RPMI7951 (cell line): ENCODE measurements around the gene STRN4. TPM values are rescaled to one million over a fixed set of nuclear protein-coding genes. Genes with fewer than 3 reads are reported as not detected.
"Not testable (repeated sequence)": the region's sequence is repeated elsewhere in the genome, so short reads cannot be mapped to it uniquely, and the experiment has no call there.

Experiments
- DNase-seq: peaks from one replicate; pipeline ENCODE4 v3.0.0-alpha.2; 2012; ENCODE audit warnings: low read depth
- total RNA-seq: library from RNA; depleted of rRNA; stranded (reverse); fragments of >200 nt; shearing (Covaris generic); gene quantifications from 2 replicates; pipeline ENCODE4 v1.2.3, GENCODE V29; 2014

Gene STRN4
- total RNA-seq, 1 experiment from 2014 or later: 33.6 TPM

DNA sequence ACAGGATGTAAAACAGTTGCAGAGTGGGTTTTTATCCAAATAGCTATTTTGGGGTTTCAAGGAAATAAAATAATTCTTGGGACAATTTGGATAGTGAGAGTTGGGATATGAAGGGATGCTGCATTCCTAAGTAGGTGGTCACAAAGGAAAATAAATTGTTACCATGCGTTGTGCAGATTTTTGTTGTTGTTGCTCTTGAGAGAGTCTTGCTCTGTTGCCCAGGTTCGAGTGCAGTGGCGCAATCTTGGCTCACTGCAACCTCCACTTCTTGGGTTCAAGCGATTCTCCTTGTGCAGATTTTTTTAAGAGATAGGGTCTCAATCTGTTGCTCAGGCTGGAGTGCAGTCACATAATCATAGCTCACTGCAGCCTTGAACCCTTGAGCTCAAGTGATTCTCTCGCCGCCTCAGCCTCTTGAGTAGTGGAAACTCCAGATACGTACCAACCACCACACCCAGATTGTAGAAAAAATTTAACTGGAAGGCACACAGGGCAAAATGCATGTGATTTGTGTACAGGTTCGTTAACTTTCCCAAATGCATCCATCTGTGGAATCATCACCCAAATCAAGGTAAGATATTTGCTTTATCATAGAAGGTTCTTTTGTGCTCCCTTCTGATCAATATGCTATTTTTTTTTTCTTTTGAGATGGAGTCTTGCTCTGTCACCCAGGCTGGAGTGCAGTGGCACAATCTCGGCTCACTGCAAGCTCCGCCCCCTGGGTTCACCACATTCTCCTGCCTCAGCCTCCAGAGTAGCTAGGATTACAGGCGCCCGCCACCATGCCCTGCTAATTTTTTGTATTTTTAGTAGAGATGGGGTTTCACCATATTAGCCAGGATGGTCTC is 26.1 kb upstream of the STRN4 start:
- DNase-seq: no peak

DNA sequence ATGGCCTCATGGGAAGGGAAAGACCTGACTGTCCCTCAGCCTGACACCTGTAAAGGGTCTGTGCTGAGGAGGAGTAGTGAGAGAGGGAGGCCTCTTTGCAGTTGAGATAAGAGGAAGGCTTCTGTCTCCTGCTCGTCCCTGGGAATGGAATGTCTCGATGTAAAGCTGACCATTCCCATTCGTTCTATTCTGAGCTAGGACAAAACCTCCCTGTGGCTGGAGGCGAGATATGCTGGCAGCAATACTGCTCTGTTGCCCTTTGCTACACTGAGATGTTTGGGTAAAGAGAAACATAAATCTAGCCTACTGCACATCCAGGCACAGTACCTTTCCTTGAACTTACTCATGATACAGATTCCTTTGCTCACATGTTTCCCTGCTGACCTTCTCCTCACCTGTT is 22.5 kb upstream of the STRN4 start:
- peak; percentile 32 for DNase-seq

- DNase-seq: peak; percentile 48
These were observed 20.5 kb upstream of the STRN4 start for GRCh38 chr19:46766569-46767317.

DNA sequence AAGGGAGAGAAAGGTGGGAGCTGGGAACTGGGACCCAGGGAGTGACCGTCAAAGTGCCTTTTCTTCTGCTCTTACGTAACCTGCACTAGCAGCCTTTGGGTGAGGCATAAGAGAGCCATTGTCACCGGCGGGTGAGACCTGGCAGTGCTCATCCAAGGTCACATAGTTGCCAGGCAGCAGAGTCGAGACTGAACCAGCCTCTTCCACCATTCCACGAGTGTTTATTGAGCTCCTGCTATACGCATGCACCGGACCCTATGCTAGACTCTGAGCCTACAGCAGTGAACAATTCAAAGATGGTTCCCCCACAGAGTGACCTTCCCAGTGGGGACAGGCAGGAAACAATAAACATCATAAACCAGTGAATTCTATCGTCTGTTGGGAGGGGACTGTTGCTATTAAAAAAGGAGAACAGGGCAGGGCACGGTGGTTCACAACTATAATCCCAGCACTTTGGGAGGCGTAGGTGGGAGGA is 18.6 kb upstream of the STRN4 start:
- DNase-seq: no peak

DNA sequence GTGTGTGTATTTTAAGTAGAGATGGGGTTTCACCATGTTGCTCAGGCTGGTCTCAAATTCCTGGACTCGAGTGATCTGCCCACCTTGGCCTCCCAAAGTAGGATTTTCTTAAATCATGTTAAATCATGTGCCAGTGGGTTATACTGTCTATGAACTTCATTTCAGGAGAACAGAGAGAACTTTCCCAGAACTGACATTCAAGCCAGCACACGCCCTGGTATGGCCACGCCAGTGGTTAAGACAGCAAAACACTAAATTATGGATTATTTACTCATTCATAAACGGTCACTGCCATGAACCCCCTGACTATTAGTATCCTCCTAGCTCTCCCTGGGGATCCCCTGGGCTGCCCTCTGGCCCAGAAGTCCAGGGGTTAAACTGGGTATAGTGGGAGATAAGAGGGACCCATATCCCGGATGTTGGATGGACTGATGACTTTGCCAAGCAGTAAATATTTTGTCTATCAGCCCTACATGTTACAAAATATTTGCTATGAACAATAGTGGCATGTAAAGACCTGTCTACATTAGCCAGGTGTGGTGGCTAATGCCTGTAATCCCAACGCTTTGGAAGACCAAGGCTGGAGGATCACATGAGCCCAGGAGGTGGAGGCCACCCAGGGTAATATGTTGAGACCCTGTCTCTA is 16.1 kb upstream of the STRN4 start:
- no peak for DNase-seq

DNA sequence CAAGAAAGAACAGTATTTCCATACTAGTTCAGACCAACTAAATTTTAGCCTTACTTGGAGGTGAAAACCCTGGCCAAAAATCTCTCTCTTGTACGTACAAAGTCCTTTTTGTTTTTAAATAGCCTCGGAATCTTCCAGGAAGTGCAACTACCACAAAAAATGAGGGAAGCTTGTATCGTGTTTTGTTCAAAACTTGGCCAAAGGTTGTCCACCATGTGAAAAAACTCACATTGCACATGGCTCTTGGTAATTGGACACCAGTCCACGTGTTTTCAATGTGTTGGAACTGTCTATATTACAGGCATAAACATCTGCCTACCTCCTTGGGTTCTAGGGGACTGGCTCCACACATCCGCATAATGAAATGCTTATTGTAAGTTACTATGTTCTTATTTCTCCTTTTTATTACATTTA is 15.2 kb upstream of the STRN4 start:
- peak; percentile 66 for DNase-seq

DNA sequence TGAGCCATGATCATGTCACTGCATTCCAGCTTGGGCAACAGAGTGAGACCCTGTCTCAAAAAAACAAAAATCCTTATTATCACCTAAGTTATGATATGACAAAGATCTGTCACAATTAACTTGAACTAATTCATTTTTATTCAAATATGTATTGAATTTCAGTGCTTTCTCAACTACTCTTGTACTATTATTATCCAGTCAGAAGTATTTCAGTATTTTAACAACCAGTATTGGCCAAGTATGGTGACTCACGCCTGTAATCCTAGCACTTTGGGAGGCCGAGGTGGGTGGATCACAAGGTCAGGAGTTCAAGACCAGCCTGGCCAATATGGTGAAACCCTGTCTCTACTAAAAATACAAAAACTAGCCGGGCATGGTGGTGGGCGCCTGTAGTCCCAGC is 14.6 kb upstream of the STRN4 start:
- DNase-seq: not testable (repeated sequence)

- DNase-seq: no peak
These were observed 14.1 kb upstream of the STRN4 start for GRCh38 chr19:46760363-46760762.

DNA sequence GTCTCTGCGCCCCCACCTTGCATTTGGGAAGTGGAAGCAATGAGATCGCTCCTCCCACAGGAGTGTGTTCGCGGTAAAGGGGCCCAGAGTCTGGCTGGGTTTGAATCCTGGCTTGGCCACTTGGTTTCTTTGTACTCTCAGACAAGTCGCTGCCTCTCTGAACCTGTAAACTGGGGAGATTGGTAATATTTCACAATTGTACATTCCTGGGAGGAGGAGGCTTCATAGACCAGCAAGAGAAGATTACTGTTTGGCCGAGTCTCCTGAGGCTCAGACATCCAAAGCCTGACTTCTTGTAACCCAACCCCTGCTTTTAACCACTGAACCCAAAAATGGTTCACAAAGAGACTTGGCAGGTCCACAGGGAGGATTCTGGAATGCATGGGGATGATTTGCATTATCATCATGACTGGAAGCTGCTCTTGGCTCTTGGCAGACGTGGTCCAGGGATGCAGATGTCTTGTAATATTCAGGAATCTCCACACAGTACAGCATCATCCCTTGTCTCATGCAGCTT is 13.6 kb upstream of the STRN4 start:
- peak; percentile 70 for DNase-seq

GRCh38 chr19:46759206-46759605 is 13.0 kb upstream of the STRN4 start:
- DNase-seq: no peak

DNA sequence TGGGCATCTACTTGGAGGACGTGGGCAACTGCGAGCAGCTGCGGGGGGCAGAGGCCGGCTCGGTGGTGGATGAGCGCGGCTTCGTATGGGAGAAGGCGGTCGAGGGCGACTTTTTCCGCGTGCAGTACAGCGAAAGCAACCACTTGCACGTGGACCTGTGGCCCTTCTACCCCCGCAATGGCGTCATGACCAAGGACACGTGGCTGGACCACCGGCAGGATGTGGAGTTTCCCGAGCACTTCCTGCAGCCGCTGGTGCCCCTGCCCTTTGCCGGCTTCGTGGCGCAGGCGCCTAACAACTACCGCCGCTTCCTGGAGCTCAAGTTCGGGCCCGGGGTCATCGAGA is 10.3 kb upstream of the STRN4 start:
- no peak for DNase-seq

DNA sequence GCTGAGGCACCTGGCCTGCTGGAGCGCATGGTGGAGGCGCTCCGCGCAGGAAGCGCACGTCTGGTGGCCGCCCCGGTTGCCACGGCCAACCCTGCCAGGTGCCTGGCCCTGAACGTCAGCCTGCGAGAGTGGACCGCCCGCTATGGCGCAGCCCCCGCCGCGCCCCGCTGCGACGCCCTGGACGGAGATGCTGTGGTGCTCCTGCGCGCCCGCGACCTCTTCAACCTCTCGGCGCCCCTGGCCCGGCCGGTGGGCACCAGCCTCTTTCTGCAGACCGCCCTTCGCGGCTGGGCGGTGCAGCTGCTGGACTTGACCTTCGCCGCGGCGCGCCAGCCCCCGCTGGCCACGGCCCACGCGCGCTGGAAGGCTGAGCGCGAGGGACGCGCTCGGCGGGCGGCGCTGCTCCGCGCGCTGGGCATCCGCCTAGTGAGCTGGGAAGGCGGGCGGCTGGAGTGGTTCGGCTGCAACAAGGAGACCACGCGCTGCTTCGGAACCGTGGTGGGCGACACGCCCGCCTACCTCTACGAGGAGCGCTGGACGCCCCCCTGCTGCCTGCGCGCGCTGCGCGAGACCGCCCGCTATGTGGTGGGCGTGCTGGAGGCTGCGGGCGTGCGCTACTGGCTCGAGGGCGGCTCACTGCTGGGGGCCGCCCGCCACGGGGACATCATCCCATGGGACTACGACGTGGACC is 9.7 kb upstream of the STRN4 start:
- DNase-seq: no peak

DNA sequence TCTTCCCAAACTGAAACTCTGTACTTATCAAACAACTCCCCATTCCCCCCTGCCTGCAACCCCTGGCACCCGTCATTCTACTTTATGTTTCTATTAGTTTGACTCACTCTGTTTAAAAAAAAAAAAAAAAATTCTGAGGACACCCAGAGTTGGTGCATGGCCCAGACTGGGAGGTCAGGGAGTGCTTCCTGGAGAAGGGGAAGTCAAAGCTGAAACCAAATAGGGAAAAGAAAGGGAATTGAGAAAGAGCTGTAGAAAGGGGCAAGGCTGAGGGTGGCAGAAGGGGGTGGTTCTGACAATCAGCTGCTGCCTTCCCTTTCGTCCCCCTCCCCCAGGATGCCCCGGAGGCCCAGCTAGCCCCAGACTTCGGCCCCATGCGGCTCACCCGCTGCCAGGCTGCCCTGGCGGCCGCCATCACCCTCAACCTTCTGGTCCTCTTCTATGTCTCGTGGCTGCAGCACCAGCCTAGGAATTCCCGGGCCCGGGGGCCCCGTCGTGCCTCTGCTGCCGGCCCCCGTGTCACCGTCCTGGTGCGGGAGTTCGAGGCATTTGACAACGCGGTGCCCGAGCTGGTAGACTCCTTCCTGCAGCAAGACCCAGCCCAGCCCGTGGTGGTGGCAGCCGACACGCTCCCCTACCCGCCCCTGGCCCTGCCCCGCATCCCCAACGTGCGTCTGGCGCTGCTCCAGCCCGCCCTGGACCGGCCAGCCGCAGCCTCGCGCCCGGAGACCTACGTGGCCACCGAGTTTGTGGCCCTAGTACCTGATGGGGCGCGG is 9.0 kb upstream of the STRN4 start:
- DNase-seq: no peak

GRCh38 chr19:46753420-46754155 is 7.3 kb upstream of the STRN4 start:
- DNase-seq: peak; percentile 42

DNA sequence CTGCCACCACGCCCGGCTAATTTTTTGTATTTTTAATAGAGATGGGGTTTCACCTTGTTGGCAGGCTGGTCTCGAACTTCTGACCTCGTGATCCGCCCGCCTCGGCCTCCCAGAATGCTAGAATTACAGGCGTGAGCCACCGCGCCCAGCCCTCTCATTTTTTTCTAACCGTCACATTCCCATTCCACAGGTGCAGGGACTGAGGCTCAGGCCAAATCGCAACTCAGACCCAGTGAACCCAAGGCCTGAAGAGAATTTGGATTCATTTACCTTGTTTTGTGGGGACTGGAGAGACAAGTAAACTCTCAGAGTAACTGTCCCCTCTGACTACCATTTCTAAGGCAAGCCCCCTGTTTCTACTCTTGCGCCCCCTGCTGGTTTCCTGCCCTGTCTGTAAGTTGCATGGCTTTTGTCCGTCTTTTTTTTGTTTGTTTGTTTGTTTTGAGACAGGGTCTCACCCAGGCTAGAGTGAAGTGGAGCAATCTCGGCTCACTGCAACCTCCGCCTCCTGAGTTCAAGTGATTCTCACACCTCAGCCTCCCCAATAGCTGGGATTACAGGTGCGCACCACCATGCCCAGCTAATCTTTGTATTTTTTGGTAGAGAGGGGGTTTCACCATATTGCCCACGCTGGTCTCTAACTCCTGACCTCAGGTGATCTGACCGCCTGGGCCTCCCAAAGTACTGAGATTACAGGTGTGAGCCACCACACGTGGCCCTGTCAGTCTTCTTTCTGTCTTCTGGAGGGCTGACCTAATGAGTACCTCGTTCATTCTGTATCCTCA is 2.3 kb upstream of the STRN4 start:
- DNase-seq: peak; percentile 59

GRCh38 chr19:46745521-46746280 is 549 bp downstream of the STRN4 start, which contains the start of gene FKRP:
Gene FKRP, plus strand, starts transcription at chr19:46746057. Its CDS starts 9,394 bp downstream, at chr19:46755451.
- DNase-seq: peak; percentile 26

DNA sequence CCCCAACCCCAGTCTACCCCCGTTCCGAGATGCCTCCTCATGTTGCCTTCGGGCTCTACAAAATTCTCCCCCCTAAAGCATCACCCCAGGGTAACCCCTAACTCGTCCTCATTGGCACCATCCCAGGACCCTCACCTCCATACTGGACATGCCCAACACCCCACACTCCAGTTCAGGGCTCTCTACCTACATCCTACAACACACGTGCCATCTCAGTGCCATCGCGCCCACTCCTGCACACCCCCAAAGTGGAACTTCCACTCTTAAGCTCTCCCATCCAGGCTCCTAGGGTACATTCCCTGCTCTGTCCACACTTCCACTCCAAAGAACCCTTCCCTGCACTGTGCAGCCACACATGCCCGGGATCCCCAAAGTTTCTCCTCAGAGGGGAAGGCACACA is 1.2 kb downstream of the STRN4 start:
- DNase-seq: no peak

- no peak for DNase-seq
These were observed 2.1 kb downstream of the STRN4 start for GRCh38 chr19:46744005-46744691.
